ENCODE data around the gene TTLL6.
"Not testable (repeated sequence)": the region's sequence is repeated elsewhere in the genome, so short reads cannot be mapped to it uniquely, and the experiment has no call there.

Gene TTLL6

DNA sequence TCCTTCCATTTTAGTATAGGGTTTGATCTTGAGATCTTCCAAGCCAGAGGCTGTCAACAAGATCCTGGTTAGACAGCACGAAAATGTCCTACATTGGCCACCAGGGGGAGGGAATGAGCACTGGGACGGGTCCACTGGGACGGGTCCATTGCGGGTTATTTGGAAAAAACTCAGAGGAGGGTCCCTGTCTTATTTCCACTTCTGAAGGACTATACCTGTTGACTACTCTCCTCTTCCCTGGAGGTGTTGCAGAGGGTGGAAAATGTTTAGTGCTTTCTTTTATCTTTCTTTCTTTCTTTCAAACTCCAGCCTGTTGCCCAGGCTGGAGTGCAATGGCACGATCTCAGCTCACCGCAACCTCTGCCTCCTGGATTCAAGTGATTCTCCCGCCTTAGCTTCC is 2.5 kb downstream of the TTLL6 start:
- DNase-seq, result peak in 3 of 4 experiments; percentile 3 to 22 (median 20)

DNA sequence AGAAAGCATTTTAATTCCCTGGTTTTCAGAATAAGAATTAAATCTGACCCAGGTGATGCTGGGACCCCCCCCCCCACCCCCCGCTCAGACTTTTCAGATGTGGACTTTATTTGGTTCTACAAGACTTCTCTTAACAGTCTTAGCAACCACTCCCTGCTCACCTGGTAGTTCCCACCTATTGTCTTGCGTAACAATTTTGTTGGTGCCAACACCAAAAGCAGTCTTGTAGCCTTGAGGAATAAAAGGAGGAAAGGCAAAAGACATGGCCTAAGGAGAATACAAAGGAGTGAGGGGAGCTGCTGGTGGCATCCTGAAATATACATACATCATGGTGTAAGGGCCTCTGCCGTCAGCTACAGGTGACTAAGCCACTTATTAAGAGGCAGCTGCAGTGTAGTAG is 5.0 kb downstream of the TTLL6 start:
- DNase-seq, result no peak

DNA sequence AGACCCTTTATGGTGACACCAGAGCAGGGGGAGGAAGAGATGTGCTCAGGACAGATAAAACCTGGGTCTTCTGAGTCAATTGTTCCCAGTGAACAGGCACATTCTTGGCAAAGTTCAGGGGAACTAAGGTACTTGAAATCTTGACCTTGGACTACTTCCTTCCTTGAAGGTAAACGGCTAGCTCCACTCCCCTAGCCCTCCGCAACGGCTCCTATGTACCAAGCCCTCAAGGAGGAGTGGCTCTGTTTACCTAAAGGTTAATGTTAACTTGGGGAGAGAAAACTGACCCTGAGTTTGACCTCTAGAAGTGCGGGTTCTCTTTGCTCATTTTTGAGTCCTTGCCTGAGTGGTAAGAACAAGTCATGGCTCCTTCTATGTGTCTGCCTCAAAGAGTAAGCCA is 7.8 kb downstream of the TTLL6 start:
- DNase-seq, result no peak

DNA sequence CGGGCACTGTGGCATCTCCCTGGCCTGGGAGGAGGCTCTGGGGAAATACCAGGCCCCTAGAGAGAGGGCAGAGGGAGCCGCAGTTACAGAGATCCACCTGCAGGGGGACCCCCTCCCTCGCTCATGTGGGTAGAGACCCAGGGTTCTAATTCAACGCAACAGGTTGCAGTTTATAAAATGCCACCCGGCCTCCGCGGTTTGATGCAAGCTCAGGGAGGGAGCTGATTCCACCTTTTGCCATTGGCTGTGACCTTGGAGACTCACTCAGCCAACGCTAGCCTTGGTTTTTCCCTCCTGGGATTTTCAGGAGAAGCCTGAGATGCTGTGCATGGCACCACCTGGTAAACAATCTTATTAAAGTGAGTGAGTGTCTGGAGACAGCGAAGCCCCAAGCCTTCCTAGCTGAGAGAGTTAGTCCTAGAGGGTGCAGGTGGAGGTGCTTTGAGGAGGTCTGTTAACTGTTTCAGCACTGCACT is 12.1 kb downstream of the TTLL6 start:
- DNase-seq, result peak; percentile 41 to 64 (median 50)

DNA sequence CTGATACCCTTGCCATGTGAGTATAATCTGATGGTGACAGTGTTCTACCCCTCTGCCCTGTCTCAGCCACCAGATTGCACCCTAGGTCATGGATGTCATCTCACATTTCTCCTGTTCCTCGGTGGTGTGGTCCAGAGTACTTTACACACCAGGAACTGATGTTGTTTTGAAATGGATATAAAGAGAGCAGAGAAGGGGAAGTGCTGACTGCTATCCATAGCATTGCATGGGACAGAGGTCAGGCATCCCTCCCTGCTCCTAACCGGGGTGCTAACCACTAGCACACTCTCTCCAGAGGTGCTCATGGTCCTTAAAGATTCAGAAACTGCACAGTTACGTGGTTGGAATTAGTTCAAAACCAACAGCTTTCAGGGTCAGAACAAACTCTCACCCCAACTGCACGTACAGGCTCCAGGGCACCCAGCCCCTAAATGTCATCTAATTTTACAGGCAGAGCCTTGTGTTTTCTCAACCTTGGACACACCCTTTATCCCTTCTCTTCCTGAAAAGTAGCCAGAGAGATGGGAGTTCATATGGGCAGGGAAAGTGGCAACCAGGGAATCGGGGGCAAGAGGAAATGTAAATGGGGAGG is 16.3 kb downstream of the TTLL6 start:
- DNase-seq, result no peak

DNA sequence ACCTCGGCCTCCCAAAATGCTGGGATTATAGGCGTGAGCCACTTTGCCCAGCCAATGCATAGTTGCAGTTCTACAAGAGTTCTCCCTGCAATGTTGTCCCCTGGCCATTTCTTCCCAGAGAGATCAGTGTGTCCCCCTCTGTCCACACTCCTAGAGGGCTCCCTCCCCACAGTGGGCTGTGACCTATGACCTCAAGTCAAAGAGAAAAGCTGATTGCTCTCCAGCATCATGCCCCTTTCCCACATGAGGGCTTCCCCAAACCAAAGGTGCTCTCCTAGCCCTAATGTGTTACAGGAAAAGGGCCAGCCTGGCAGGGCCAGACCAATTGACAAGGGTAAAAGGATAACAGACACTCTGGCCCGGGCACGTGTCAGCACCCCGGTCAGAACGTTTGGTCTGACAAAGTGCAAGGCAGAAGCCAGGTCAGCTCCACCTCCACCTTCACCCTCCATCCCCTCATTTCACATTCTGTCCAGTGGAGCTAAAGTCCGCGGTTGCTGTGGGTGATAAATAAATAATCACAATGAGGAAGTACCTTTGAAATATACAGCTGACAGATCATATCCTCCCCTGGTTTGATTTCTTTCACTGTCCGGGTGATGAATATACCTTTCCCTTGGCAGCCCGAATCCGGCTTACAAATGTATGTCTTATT is 17.8 kb downstream of the TTLL6 start:
- DNase-seq, result no peak

DNA sequence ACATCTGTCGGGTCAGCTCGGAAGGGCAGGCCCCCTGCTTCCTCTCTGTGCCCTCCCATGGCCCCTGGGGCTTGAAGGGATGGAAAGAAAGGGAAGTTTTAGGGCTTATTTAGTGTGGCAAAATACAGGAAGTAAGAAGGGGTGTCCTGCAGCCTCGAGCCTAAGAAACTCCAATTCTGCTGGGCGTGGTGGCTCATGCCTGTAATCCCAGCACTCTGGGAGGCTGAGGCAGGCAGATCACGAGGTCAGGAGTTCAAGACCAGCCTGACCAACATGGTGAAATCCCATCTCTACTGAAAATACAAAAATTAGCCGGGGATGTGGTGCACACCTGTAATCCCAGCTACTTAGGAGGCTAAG is 20.9 kb downstream of the TTLL6 start:
- not testable (repeated sequence) for DNase-seq

DNA sequence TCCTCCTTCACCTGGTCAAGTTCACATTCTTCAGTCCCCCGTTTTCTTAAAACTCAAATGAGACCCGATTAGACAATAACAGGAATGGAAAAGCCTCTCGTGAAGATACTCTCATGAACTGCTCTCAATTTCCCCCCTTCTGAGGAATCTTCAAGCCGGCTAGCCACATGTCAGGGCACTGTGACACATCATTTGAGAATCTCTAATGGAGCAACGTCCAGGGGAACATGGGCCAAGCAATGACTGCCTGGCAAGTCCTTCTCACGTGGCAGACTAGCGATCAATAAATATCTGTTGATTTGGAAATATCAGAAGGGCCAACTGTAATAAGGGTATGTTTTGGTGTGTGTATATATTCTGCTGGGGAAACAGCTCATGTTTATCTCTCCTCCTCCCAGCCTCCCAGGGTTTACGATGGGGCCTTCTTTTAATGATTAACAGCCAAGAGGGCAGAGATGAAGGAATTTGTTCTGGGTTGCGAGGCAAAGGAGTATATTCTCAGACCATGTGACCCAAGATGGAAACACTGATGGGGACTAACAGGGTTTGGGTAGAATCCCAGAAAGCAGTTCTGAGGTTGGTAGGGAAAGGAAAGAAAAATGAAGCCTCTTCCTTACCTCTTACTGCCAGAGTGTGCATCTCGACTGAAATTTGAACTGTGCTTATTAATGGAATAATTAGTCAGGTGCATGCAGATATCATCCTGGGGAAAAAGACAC is 21.4 kb downstream of the TTLL6 start:
- no peak for DNase-seq

DNA sequence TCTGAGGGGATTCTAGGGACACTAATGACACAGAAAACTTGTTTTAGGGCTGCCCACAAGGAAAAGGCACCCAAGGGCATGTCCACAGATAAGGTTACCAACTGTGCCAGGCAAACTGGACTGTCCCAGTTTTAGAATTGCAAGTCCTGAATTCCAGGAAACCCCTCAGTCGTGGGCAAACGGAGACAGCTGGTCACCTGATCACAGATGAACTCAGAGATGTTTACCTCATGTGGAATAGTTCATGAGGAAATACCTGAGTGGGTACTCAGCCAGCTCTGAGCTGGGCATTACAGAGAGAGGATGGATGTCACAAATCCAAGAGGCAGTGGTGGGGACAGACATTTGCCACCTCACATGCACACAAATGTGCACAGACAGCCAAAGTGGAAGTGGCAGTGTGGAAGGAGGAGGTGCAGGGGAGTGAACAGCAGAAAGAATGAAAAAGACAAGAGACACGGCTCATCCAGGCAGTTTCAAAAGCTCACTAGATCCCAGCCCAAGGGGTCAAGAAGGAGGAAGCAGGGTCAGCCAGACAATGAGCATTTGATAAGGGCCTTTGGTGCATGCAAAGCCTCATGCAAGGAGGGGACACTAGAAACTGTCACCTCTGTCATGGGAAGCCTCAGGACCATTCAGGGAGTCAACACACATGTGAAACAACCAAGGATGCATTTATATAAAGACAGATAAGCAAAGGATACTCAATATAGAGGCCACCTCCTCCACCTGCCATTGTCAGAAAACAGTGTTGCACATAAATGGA is 24.8 kb downstream of the TTLL6 start:
- no peak for DNase-seq

DNA sequence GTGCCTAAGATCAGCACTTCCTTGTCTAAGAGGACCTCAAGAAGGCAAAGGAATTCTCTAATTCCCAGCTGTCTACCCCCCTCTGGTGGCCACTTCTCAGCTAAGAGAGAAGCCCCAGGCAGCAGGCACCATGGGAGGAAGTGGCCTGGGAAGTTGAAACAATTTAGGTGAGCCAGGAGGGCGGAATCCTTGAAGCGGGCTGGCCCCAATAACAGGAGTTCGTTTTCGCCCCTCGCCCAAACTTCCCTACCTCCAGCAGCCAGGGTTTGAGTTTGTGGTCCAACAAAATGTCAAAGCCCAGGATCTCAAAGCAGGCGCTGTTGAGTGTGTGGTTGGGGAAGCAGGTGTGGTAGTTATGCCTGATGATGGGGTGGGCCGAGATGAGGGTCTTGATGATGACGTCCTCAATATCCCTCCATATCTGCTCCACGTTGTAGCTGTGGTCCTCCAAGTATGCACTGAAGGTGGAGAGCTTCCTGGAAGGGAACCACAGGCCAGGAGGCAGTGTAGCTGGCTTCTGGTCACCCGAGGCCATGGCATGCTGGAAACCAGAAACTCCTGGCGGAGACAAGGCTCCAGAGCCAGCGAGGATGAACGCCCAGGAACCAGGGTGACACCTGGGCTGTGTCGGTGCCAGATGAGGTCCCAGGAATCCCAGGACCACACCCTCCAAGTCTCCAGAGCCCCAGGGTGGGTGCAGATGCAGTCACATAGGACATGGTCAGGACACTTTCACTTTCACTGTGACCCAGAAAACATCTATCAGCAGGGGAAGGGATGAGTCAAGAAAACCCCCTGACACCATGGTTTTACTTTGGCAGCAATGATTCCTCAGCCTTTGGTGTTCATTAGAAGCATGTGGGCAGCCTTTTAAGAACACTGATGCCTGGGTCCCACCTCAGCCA is 25.6 kb downstream of the TTLL6 start:
- no peak for DNase-seq

DNA sequence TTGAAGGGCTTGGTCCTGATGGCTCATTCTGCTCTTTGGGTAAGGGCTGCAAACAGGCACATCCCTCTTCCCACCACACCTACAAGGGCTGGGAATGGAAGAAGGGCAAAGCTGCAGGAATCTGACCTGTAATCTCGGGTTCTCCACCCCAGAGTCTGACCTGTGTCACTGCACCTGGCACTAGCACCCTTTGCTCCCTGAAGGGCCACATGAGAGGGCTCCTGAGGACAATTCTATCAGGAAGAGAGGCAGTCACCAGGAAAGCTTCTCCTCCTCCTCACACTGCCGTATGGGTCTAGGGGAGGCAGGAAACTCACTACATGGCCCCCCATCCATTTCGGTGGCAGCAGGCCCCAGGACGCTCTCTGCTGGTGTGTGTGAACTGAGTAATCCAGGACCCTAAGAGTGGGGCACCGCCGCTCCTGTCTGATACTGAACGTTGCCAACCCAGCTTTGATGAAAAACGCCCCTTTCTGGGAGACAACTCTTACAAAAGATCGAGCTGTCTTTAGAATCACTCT is 26.4 kb downstream of the TTLL6 start:
- no peak for DNase-seq

DNA sequence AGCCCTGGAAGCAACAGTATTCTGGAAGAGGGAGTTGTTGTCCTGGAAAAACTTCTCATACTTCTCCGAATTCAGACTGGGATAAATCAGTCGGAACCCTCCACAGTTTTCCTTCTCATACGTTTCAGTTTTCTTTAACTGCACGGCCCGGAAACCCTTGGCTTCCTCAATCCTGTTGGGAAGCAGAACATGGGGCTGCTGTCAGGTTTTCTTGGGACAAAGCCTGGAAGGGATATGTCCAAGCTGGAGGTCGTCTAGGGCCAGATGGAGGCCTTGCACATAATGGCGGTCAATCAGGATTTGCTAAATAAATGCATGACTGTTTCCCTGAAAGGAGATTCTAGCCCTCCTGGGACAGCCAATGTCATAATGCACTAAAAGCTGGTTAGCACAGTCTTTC is 29.2 kb downstream of the TTLL6 start:
- DNase-seq, result no peak

DNA sequence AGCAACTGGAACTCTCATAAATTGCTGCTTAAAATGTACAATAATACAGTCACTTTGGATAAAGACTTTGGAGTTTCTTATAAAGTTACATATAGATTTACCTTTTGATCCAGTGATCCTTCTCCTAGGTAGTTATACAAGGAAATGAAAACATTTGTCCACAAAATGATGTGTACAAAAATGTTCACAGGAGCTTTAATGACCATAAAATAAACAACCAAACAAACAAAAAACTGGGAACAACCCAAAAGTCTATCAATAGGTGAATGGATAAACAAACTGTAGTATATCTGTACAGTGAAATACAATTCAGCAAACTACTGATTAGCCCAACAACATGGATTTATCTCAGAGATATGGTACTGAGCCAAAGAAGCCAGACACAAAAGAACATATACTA is 37.6 kb downstream of the TTLL6 start:
- DNase-seq, result no peak

DNA sequence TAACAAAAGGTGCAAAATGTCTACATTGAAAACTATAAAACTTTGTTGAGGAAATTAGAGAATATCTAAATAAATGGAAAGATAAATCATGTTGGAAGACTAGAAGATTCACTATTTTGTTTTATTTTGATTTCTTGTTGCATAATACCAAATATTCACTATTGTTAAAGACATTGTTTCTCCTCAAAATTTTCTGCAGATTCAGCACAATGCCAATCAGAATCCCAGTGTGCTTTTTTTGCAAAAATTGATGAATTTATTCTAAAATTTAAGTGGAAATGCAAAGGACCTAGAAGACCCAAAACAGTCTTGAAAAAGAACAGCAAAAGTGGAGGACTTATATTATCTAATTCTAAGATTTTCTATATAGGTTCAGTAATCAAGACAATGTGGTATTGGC is 40.4 kb downstream of the TTLL6 start:
- DNase-seq, result no peak

DNA sequence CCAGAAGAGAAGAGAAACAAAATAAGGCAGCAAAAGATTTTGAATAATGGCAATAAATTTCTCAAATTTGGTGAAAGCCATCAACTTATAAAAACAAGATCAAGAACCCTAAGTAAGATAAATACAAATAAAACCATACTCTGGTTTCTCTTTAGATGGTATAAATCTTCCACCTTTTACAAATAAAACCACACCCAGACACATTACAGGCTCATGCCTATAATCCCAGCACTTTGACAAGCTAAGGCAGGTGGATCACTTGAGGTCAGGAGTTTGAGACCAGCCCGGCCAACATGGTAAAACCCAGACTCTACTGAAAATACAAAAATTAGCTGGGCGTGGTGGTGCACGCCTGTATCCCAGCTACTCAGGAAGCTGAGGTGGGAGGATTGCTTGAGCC is 43.8 kb downstream of the TTLL6 start:
- DNase-seq, result no peak

DNA sequence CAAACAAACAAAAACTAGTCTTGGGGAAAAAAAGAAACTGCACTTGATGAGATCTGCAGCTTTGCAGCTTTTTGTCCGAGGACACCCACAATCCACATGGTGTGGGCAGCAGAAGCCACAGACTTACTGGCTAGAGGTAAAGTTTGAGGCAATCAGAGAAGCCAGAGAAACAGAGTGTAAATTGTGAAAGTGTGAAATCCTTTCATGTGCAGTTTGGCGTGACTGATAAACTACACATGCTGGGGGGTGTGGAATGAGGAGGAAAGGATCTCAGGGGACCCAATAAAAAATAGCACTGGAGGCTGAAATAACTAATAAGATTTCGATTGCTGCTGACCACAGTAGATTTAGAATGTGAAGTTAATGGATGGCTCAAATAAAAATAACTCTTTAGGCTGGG is 46.1 kb downstream of the TTLL6 start:
- DNase-seq, result no peak

DNA sequence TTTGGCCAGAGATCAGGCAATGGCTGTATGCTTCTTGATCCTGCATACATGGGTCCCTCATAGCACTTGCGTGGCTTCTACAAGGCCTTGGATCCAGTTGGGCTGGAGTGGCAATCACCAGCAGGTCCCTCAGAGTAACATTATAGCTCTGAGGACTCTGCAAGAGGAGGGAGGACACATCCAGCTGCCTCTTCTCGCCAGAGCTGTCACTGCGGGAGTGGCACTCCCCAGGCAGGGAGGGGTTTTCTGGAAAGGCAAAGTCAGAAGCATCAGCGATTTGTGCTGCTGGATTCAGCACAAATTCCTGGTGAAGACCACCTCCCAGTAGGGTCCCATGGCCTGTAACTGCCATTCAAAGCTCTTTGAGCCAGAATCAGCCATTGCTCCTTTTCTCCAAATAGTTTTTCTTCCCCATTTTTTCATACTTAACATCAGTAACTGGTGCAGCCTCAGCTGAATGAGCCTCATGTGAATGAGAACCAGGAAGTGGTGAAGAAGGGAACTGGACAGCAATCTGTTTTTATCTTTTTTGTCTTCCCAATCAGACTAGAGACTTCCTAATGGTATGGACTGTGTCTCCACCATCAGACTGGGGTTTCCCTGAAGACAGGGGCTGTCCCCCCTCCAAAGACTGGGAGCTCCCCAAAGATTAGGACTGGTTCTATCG is 47.9 kb downstream of the TTLL6 start:
- DNase-seq, result no peak

DNA sequence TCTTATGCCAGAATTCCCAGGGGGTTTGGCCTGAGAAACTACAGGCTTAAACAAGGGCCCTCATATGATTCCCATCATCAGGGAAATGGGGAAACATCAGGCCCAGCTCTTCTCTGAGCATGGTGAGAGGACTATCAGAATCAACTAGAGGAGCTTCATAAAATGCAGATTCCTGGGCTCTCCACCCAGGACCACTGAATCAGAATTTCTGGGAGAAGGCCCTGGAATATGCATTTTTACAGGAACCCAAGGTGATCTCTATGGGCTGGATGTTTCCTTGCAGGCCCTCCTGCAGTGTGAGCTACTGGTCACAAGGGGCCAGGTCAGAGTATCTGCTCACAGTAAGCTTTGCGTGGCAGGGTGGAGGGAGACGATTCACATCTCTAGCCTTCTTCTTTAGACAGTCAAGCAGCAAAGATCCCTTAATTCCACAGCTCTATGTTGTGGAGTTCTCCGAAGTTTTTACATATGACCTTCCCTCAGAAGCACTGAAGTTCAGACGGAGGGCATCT is 49.7 kb downstream of the TTLL6 start:
- DNase-seq, result no peak

DNA sequence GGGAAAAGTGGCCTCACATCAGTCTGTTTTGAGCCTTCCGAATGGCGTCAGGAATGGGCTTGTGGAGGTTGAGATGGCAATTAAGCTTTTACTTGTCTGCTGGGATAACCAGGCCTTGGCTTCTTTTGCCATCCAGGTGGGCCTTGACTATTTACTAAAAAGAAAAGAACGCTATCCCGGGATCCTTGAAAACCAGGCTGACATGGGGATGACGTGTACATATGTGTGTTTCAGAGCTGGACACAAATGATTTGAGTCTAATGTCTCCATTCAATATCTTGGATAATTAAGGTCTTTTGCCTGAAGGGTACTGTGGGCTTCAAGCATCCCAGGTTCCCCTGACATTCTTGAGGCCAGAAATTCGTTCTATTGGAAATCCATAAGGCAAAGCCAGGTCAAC is 55.9 kb downstream of the TTLL6 start:
- DNase-seq, result no peak

DNA sequence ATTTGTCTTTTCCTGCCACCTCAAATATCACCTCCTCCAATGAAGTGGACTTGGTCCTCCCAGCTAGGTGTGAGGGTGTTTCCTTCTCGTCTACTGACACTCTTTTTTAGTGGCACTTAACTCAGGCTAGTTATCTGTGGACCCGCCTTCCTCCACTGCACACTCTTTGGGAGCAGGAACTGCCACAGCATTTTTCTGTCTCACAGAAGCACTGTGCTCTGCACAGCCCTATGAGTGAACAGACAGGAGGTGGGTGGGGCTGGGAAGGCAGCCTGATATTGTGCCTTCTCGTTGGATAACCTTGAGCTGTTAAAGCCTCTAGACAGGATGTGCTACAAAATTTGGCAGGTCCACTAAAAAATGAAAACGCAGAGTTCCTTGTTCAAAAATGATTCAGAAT is 56.6 kb downstream of the TTLL6 start:
- DNase-seq, result no peak

DNA sequence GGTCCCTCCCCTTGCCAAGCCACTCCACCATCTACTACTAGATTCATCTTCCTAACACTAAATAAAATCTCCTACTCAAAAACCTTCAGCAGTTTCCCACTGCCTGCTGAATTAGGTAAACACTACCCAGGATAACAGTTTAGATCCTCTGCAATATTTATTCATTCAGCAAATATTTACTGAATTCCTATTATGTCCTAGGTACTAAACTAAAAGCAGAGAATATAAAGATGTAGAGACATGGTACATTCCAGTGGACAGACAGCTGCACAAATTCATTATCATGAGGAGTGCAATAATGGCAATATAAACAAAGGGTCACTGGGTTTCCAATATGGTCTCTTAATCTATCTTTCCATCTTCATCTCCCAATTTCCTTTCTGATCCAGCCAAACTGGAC is 57.7 kb downstream of the TTLL6 start:
- no peak for DNase-seq
